ENCODE results near the gene RGL4.

RGL4 gene

DNA sequence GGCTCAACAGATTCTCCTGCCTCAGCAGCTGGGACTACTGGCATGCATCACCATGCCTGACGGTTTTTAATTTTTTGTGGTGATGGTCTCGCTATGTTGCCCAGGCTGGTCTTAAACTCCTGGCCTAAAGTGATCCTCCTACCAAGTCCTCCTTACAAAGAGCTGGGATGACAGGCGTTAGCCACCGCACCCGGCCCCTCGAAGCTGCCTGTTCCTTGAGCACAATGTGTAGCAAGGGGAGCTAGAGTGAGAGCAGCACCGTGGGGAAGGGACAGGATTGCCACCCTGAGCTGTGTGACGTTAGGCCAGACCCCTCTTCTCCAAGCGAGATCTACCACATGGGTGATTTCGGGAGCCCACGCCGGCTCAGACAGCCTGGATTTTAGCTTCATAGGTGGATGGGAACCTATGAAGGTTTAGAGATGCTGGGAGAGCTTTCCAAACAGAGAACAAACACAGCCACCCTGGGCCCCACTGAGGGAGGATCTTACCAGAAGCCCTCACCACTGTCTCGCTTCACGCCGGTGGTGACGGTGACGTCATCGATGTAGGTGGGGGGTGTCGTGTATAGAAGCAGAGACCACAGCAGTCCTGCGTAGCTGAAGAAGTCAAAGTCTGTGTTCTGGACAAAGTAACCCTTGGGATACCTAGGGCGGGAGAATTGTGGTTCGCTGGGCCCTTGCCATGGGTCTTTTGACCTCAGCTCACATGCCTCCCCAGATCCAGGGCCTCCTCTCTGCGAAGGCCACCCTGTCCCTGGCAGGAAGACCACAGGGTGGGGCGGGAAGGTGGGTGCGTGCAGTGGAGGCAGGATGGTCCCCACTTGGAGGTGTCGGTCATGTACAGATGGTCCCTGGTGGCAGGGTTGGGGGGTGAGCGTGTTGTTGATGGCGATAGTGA, 23.1 kb downstream of the RGL4 start:
- TF ChIP-seq CTCF (IDR thresholded peaks at IDR 0.05; ENCODE audit: low read length, missing control alignments): no peak
- no peak for DNase-seq (ENCODE audit: low read depth)
- H3K4me3 ChIP-seq (replicated peaks; ENCODE audit: low read depth, low read length): no peak overlapping the region

- no peak for TF ChIP-seq CTCF (IDR thresholded peaks at IDR 0.05; ENCODE audit: low read length, missing control alignments)
- no peak overlapping the region for H3K4me3 ChIP-seq (replicated peaks; ENCODE audit: low read depth, low read length)
- no peak for DNase-seq (ENCODE audit: low read depth)
Observed at GRCh38 chr22:23714596-23715578, 24.1 kb downstream of the RGL4 start.

- H3K4me3 ChIP-seq (replicated peaks; ENCODE audit: low read depth, low read length): peak overlapping the region; percentile 85
- DNase-seq (ENCODE audit: low read depth): peak; percentile 9
- TF ChIP-seq CTCF (IDR thresholded peaks at IDR 0.05; ENCODE audit: low read length, missing control alignments): no peak
Observed at GRCh38 chr22:23715806-23716375, 25.1 kb downstream of the RGL4 start.

GRCh38 chr22:23716811-23717801, 26.3 kb downstream of the RGL4 start:
- TF ChIP-seq CTCF (IDR thresholded peaks at IDR 0.05; ENCODE audit: low read length, missing control alignments): no peak
- peak; percentile 89 for DNase-seq (ENCODE audit: low read depth)
- peak overlapping the region; percentile 85 for H3K4me3 ChIP-seq (replicated peaks; ENCODE audit: low read depth, low read length)

DNA sequence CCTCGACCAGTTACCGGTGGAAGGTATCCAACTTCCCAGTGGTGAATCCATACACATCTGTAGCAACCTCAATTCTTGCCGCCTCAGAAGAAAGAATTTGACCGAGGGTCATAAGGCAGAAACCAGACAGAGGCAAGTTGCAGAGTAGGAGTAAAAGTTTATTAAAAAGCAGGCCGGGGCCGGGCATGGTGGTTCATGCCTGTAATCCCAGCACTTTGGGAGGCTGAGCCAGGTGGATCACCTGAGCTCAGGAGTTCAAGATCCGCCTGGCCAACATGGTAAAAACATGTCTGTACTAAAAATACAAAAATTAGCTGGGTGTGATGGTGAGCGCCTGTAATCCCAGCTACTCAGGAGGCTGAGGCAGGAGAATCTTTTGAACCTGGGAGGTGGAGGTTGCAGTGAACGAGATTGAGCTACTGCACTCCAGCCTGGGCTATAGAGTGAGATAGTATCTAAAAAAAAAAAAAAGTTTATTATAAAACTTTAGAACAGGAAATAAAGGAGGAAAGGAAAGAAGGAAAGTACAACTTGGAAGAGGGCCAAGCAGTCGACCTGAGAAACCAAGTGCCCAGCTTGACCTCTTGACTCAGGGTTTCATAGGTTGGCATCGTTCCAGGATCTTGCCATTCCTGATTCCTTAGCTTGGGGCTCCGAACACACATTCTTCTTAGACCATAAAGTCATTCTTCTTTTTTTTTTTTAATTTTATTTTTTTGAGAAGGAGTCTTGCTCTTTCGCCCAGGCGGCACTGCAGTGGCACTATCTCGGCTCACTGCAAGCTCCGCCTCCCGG, 27.8 kb downstream of the RGL4 start:
- DNase-seq (ENCODE audit: low read depth): no peak
- no peak overlapping the region for H3K4me3 ChIP-seq (replicated peaks; ENCODE audit: low read depth, low read length)
- TF ChIP-seq CTCF (IDR thresholded peaks at IDR 0.05; ENCODE audit: low read length, missing control alignments): no peak

Data from fibroblast of pulmonary artery (primary cell).